ENCODE data around the gene ADAP1.

GRCh38 chr7:853366-854117, 100.9 kb downstream of the ADAP1 start:
- TF ChIP-seq, protein P1, sequence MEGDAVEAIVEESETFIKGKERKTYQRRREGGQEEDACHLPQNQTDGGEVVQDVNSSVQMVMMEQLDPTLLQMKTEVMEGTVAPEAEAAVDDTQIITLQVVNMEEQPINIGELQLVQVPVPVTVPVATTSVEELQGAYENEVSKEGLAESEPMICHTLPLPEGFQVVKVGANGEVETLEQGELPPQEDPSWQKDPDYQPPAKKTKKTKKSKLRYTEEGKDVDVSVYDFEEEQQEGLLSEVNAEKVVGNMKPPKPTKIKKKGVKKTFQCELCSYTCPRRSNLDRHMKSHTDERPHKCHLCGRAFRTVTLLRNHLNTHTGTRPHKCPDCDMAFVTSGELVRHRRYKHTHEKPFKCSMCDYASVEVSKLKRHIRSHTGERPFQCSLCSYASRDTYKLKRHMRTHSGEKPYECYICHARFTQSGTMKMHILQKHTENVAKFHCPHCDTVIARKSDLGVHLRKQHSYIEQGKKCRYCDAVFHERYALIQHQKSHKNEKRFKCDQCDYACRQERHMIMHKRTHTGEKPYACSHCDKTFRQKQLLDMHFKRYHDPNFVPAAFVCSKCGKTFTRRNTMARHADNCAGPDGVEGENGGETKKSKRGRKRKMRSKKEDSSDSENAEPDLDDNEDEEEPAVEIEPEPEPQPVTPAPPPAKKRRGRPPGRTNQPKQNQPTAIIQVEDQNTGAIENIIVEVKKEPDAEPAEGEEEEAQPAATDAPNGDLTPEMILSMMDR (IDR thresholded peaks at IDR 0.05; ENCODE audit: borderline replicate concordance, extremely low read depth, low read length, poor library complexity, severe bottlenecking), result no peak
- no peak for TF ChIP-seq EZH2 (IDR thresholded peaks at IDR 0.05; ENCODE audit: borderline replicate concordance, low read depth, low read length, severe bottlenecking)

Measured in DND-41 (cell line).